ENCODE results near the gene PLPPR3.
A peak's percentile ranks its signal among the peaks of the same experiment; 100 is the strongest.

Gene PLPPR3

GRCh38 chr19:772730-773436 lies 48.9 kb downstream of the PLPPR3 start:
- no peak for DNase-seq (ENCODE audit: extremely low spot score)
- TF ChIP-seq SP1 (IDR thresholded peaks at IDR 0.05) (no peak), PKNOX1 (IDR thresholded peaks at IDR 0.05) (no peak), SUZ12 (IDR thresholded peaks at IDR 0.05) (no peak), CTBP1 (IDR thresholded peaks at IDR 0.05; ENCODE audit: borderline replicate concordance) (no peak), ARNT (IDR thresholded peaks at IDR 0.05) (no peak), FOXM1 (IDR thresholded peaks at IDR 0.05; ENCODE audit: borderline replicate concordance) (no peak), NFRKB (IDR thresholded peaks at IDR 0.05) (no peak), ELF4 (IDR thresholded peaks at IDR 0.05) (no peak), FOXA1 (IDR thresholded peaks at IDR 0.05) (no peak), TARDBP (IDR thresholded peaks at IDR 0.05) (no peak)
- POLR2A ChIA-PET, result interaction anchor here (0.7 to 0.8 kb wide), 2 partner anchors 88 to 471 kb away, joined by 3 to 6 read pairs; no protein-coding TSS in a partner anchor
- CTCF ChIA-PET, result no interaction called here

GRCh38 chr19:772063-772462 lies 49.7 kb downstream of the PLPPR3 start:
- DNase-seq (ENCODE audit: extremely low spot score), result no peak
- CTCF ChIA-PET, result no interaction called here
- POLR2A ChIA-PET, result interaction anchor here (0.8 kb wide), 1 partner anchor 472 kb away, joined by 6 read pairs; no protein-coding TSS in a partner anchor
- TF ChIP-seq L3MBTL2 (conservative IDR thresholded peaks at IDR 0.05) (no peak), LEF1 (IDR thresholded peaks at IDR 0.05; ENCODE audit: borderline replicate concordance) (no peak), ZNF384 (IDR thresholded peaks at IDR 0.05) (no peak), FOXM1 (IDR thresholded peaks at IDR 0.05; ENCODE audit: borderline replicate concordance) (no peak), FOXK2 (IDR thresholded peaks at IDR 0.05) (no peak), TARDBP (IDR thresholded peaks at IDR 0.05) (no peak), NFRKB (IDR thresholded peaks at IDR 0.05) (no peak), SUZ12 (IDR thresholded peaks at IDR 0.05) (no peak), HDGF (IDR thresholded peaks at IDR 0.05; ENCODE audit: borderline replicate concordance) (no peak), ARNT (IDR thresholded peaks at IDR 0.05) (no peak), ELF4 (IDR thresholded peaks at IDR 0.05) (no peak), PKNOX1 (IDR thresholded peaks at IDR 0.05) (no peak), BHLHE40 (IDR thresholded peaks at IDR 0.05; ENCODE audit: borderline replicate concordance) (no peak), CTBP1 (IDR thresholded peaks at IDR 0.05; ENCODE audit: borderline replicate concordance) (no peak), SP1 (IDR thresholded peaks at IDR 0.05) (no peak), FOXA1 (IDR thresholded peaks at IDR 0.05) (no peak)

GRCh38 chr19:771332-771785 lies 50.4 kb downstream of the PLPPR3 start:
- peak; percentile 75 for DNase-seq (ENCODE audit: extremely low spot score)
- ChIA-PET CTCF (interaction anchor here (0.6 kb wide), 1 partner anchor 72 kb away, joined by 3 read pairs; no protein-coding TSS in a partner anchor), POLR2A (no interaction called here)
- no peak for TF ChIP-seq NFRKB (IDR thresholded peaks at IDR 0.05)

- ChIA-PET CTCF (interaction anchor here (0.6 to 1.8 kb wide), 4 partner anchors 79 to 147 kb away, joined by 3 to 4 read pairs (median 4); partner anchors contain the start of genes MED16 and RNU6-9), POLR2A (interaction anchor here (1.0 kb wide), 1 partner anchor 106 kb away, joined by 3 read pairs; the partner anchor contains the start of gene RNF126)
- no peak for TF ChIP-seq NFRKB (IDR thresholded peaks at IDR 0.05)
- no peak for TF ChIP-seq SUZ12 (IDR thresholded peaks at IDR 0.05)
- no peak for TF ChIP-seq ELF4 (IDR thresholded peaks at IDR 0.05)
- TF ChIP-seq FOXA1 (IDR thresholded peaks at IDR 0.05), result no peak
- no peak for TF ChIP-seq PKNOX1 (IDR thresholded peaks at IDR 0.05)
- TF ChIP-seq TARDBP (IDR thresholded peaks at IDR 0.05), result no peak
- no peak for DNase-seq (ENCODE audit: extremely low spot score)
Measured at GRCh38 chr19:769616-770015, 52.1 kb downstream of the PLPPR3 start.

GRCh38 chr19:768424-768823 lies 53.3 kb downstream of the PLPPR3 start:
- DNase-seq (ENCODE audit: extremely low spot score), result no peak
- POLR2A ChIA-PET, result no interaction called here

GRCh38 chr19:765179-765738 lies 56.5 kb downstream of the PLPPR3 start:
- ChIA-PET POLR2A (no interaction called here), CTCF (no interaction called here)
- TF ChIP-seq NFRKB (IDR thresholded peaks at IDR 0.05), result no peak
- TF ChIP-seq LEF1 (IDR thresholded peaks at IDR 0.05; ENCODE audit: borderline replicate concordance), result no peak
- DNase-seq (ENCODE audit: extremely low spot score), result no peak

More at GRCh38 chr19:768424-768823, 53.3 kb downstream of the PLPPR3 start:
- CTCF ChIA-PET, result interaction anchor here (0.6 kb wide), 1 partner anchor 188 kb away, joined by 3 read pairs; no protein-coding TSS in a partner anchor
- TF ChIP-seq ARNT (IDR thresholded peaks at IDR 0.05) (no peak), FOXK2 (IDR thresholded peaks at IDR 0.05) (no peak), HDGF (IDR thresholded peaks at IDR 0.05; ENCODE audit: borderline replicate concordance) (no peak), SUZ12 (IDR thresholded peaks at IDR 0.05) (no peak)

GRCh38 chr19:764301-764700 lies 57.5 kb downstream of the PLPPR3 start:
- DNase-seq (ENCODE audit: extremely low spot score), result no peak
- POLR2A ChIA-PET, result no interaction called here
- CTCF ChIA-PET, result no interaction called here

More at GRCh38 chr19:764301-764700, 57.5 kb downstream of the PLPPR3 start:
- TF ChIP-seq ELF4 (IDR thresholded peaks at IDR 0.05) (no peak), SUZ12 (IDR thresholded peaks at IDR 0.05) (no peak), PKNOX1 (IDR thresholded peaks at IDR 0.05) (no peak), HDGF (IDR thresholded peaks at IDR 0.05; ENCODE audit: borderline replicate concordance) (no peak), TARDBP (IDR thresholded peaks at IDR 0.05) (no peak), FOXM1 (IDR thresholded peaks at IDR 0.05; ENCODE audit: borderline replicate concordance) (no peak), LEF1 (IDR thresholded peaks at IDR 0.05; ENCODE audit: borderline replicate concordance) (no peak), CTBP1 (IDR thresholded peaks at IDR 0.05; ENCODE audit: borderline replicate concordance) (no peak), ARNT (IDR thresholded peaks at IDR 0.05) (no peak), L3MBTL2 (conservative IDR thresholded peaks at IDR 0.05) (no peak), FOXK2 (IDR thresholded peaks at IDR 0.05) (no peak), FOXA1 (IDR thresholded peaks at IDR 0.05) (no peak), NFRKB (IDR thresholded peaks at IDR 0.05) (no peak), ZNF384 (IDR thresholded peaks at IDR 0.05) (no peak), BHLHE40 (IDR thresholded peaks at IDR 0.05; ENCODE audit: borderline replicate concordance) (no peak), SP1 (IDR thresholded peaks at IDR 0.05) (no peak)
